GM19043 (cell line): Measurements from ENCODE around the gene LOXL1.
"Not testable (repeated sequence)": the region's sequence is repeated elsewhere in the genome, so short reads cannot be mapped to it uniquely, and the experiment has no call there.

Experiments used
- ATAC-seq: cut with Tn5 transposase; IDR thresholded peaks from one replicate; pipeline ENCODE4 v1.9.1; 2021; ENCODE audit warnings: low read depth; ENCODE audit not compliant: unreplicated experiment

Gene LOXL1

DNA sequence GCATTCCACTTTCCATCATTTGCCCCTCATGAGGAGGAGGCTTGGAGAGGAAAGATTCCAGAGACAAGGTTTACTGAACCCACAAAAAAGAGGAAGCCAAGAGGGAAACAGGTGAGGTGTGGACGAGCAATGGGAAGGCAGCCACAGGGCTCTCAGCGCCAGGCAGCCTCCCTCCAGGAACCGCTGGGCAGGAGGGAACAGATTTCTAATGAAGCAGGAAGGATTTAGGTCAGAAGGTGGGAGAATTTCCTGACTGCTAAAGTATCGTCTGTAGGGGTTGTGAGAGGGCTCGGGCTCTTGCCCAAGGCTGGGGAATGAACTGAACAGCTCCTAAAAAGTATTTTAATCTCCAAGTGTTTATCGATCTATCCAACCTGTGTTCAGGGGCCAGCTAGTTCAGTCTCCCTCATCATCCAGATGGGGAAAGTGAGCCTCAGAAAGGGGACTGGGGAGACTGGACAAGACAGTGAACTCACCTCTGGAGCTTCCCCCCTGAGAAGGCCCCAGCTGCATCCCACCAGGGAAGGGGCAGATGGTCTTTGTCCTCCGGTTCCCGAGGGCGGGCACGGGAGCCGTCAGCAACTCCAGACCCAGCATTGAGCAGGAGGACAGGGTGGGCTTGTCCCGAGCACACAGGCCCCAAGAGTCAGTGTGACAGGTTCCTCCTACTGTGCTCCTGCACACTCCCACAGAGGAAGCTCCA, 10.5 kb downstream of the LOXL1 start:
- ATAC-seq: no peak

DNA sequence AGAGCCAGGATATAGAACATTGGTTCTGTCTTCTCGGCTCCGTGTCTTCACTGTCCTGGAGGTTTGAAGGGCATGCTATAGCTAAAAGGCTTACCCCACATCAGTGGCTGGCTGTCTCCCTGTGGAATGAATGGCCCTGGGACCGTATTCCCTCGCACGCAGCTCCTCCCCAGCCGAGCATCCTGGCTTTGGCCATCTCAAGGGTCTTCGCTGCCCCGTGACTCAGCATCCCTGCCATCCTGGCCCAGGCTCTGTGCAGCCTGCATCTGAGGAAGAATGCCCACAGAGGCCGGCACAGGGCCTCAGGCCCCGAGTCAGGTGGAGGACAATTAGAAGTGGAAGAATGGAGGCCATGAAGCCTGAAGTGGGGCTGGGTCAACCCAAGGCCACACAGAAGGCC, 11.0 kb downstream of the LOXL1 start:
- no peak for ATAC-seq

DNA sequence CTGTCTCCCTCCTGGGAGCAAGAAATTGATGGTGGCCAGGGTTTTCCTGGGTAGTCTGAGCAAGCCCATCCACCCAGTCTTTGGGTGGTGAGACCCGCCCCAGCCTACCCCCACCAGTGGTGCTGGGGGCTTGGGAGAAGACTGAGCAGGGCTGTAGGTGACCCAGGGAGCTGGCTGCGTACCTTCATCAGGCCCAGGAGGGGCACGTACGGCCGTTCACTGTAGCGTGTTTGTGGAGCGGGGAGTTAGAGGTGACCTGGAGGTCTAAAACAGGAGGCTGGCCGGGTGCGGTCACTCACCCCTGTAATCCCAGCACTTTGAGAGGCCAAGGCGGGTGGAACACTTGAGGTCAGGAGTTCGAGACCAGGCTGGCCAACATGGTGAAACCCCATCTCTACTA, 11.5 kb downstream of the LOXL1 start:
- no peak for ATAC-seq

DNA sequence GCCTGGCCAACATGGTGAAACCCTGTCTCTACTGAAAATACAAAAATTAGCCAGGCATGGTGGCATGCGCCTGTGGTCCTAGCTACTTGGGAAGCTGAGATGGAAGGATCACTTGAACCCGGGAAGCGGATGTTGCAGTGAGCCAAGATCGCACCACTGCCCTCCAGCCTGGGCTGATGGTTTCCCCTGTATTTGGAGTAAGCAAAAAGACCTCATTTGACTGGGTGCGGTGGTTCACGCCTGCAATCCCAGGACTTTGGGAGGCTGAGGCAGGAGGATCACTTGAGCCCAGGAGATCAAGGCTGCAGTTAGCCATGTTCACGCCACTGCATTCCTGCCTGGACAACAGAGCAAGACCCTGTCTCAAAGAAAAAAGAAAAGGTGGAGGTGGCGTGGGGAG, 12.3 kb downstream of the LOXL1 start:
- ATAC-seq: not testable (repeated sequence)

DNA sequence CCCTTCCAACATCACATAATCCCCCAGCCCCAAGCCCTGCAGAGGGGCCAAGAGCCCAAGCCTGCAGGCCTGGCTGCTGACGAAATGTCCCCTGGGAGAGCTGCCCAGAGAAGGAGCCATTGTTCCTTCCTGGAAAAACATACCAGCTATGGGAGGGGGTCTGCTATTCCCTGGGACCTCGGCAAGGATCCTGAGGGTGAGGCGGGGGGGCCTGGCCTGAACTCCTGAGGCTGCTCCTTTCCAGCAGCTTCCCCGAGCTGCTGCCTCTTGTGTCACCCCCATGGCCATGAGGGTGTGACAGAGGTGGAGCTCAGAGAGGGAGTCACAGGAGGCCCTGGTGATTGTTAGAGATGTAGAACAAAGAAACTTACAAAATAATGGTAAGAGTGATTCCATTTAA, 12.9 kb downstream of the LOXL1 start:
- no peak for ATAC-seq

DNA sequence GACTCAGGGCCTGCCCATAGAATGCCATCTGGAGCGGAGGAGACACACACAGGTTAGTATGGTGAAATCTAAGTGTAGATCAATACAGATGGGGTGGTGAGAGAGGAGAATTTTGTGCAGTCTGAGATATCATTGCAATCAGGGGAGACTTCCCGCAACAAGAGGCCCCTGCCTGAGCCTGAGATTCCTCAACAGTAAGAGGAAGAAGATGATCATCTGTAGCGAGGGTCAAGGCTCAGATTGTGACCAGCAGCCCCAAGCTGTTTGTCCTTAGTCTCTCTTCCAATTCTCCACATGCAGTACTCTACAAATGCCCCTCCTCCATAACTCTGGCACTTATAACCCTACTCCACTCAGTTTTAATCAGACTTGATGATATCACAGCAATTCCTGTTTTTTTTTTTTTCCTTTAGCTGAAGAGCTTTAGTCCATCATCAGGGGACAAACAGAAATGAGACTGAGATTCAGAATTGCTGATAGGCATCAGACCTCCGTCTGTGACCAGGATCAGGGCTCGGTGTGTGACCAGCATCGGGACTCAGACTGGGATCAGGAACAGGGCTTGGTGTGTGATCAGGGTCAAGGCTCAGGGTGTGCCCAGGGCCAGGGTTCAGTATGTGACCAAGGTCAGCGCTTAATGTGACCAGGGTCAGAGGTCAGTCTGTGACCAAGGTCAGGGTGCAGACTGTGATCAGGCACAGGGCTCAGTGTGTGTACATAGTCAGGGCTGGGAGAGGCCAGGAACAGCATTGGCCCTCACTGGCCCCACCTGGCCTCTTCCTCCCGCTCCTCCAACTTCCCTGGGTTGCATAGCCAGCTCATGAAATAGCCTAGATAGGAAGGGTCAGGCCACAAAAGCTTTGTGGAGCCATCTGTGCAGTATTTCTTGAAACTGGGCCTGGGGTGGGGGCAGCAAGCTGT, 14.1 kb downstream of the LOXL1 start:
- no peak for ATAC-seq

DNA sequence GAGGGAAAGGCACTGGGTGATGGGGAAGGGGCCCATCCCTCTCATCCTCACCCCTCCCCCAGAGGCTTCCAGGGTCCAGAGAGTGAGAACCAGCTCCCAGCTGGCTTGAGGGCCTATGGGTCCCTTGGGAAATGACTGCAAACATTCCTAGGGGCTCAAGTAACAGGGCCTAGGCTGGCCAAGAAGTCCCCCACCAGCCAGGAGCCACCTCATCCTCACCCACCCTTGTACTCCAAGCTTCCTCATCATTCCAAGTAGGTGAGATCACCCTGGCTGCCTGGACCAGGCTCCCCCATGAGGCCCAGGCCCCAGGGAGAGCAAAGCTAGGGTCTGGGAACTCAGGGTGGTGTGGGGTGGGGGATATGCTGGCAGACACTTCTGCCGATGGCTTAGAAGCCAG, 14.8 kb downstream of the LOXL1 start:
- ATAC-seq: no peak

DNA sequence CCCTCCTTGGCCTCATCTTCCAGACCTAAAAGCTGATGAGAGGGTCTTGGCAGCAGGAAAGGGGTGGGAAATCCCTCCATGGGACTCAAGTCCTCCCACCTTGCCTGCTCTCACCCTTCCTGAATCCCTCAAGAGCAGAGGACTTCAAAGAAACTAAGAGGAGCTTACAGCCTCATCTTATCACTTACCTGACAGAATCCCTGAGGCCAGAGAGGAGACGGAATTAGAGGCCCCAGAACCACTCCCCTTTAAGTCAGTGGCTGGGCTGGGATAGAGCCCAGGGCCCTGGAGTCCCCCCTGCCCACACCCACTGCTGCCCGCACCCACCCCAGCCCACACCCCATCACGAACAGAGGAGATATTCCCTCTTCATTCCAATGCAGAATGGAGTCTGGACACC, 15.2 kb downstream of the LOXL1 start:
- ATAC-seq: no peak

DNA sequence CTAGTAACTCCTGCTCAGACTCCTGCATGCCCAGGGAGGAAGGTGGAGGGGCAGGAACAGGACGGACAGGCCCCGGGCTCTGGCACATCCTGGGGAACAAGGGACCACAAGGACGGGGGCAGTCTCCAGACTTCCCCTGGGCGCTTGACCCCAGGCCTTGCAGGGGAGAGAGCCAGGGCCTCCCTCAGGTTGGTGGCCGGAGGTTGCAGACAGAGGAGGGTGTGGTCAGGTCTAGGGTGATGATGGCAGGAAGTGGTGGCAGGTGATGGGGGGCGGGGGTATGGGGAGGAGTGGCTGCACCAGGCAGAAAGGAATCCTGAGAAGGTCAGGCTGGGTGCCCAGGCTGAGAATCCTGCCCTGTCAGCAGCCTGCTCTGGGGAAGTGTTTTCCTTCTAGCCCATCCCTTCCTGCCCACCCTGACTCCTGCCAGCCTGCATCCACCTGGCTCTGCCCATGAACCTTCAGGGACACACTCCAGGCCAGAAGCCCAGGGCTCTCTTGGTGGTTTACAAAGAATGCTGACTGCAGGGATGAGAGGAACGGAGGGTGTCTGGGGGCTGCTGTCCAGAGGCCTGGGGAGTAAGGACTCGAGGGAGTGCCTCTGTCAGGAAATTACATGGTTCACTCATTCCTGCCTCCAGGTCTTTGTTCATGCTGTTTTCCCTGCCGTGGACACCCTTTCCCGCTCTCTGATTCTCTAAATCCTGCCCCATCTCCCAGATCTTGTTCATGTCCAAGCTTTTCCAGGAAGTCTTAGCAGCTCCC, 15.8 kb downstream of the LOXL1 start:
- no peak for ATAC-seq

DNA sequence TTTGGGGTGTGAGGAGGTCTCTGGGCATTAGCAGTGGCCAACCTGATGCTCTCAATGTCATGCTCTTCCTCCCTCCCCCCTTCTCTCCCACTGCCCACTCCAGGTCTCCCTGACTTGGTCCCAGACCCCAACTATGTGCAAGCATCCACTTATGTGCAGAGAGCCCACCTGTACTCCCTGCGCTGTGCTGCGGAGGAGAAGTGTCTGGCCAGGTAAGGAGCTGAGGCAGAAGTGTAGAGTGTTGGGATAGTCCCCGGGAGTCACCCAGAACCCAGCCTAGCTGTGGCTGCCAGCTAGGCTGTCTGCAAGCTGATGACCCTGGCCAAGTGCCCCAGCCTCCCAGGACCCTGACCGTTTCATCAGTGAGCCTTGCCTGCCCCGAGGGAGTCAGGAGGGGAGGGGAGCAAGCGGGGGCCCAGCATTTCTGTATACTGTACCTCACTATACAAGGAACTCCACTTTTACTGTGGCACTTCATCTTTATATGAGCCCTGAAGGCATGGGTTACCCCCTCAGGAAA, 16.5 kb downstream of the LOXL1 start:
- ATAC-seq: no peak

DNA sequence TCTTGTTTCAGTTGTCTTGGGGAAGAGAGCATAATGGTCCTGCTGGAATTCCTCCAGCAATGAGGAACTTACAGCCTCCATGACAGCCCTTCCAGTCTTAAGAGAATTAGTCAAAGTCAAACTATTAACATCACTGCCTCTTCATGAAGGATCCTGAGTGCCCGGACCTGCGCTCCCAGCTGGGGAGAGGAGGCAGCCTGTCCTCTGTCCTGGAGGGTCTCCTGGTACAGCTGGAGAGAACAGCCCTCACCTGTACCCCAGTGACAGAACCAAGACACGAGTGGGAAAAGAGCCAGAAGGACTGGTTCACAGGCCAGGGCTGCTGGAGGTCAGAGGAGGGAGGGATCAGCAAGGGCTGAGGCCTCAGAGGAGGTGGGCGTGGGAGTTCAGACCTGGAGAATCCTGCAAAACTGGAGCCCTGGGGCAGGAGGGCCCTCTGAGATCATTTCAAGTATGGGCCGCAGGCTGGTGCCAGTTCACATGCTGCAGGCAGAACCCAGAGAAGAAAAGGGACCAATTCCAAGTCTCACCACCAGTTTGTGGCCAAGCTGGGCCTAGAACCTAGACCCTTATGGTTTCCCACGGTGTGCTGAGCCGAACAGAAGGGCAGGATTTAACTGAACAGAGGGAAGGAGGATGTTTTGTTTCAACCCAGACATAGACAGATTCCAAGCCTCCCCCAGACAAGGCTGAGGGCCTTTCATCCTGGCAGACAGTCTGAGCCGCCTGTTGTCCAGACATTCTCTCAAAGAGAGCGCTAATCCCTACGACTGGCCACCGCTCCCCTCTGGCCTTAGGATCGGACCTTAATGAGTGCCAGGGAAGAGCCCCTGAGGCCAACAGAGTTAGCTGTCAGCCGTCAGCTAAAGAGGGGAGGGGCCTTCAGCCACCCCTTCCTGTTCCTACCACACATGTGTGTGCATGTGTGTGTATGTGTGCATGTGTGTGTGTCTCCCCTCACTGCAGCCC, 18.2 kb downstream of the LOXL1 start:
- ATAC-seq: no peak

DNA sequence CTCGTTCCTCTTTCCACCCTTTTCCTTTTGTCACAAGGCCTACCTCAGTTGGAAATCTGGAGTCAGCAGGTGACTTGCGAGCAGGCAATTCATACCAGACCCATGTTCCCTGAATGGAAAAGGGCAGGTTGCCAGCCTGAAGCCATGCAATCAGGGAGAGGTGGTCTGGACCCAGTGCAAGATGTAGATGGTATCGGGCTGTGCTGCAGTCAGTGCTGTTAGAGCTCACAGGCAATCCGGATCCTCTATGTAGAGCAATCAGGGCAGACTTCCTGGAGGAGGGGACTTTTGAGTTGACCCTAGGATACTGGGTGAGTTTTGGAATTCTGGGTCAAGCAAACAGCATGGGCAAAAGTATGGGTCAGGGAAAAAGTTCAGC, 18.9 kb downstream of the LOXL1 start:
- ATAC-seq: no peak

DNA sequence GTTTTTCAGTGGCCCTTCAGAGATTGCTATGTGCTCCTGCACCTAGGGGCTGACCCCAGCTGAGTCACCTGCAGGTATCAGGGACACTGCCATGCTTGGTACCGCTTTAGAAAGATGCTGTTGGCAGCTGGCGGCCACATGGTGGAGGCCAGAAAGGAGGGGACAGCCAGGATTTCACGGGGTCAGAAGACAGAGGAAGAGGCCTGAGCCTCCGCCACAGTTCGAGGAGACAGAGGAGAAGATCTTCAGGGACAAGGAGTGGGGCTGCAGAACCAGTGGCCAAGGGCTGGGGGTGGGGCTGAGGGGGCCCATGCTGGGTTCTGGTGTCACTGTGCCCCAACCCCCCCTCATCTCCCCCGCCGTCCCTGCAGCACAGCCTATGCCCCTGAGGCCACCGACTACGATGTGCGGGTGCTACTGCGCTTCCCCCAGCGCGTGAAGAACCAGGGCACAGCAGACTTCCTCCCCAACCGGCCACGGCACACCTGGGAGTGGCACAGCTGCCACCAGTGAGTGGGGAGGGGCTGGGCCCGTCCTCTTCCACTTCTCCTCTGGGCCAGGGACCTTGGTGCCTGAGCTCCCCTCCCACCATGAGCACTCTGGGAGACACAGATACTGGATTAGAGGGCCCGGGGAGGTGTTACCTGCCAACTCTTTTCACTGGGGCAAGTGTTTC, 19.9 kb downstream of the LOXL1 start:
- no peak for ATAC-seq

DNA sequence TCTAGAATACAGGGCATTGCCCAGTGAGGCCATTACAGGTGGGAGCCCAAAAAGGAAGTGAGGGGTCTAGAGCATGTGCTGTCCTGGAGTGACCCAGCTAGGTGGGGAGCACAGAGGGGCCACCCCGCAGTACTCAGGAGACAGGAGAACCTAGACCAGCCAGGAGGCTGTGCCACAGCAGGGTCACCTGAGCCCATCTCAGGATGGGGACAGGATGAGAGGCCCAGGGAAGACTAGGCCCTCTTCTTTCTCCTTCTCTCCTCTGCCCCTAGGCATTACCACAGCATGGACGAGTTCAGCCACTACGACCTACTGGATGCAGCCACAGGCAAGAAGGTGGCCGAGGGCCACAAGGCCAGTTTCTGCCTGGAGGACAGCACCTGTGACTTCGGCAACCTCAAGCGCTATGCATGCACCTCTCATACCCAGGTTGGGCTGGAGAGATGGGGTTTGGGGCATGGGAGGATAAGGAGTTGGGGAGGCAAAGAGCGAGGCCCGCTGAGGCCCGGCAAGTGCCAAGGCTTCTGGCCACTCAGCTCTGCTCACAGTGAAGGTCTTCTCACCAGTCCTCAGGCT, 20.6 kb downstream of the LOXL1 start:
- no peak for ATAC-seq

DNA sequence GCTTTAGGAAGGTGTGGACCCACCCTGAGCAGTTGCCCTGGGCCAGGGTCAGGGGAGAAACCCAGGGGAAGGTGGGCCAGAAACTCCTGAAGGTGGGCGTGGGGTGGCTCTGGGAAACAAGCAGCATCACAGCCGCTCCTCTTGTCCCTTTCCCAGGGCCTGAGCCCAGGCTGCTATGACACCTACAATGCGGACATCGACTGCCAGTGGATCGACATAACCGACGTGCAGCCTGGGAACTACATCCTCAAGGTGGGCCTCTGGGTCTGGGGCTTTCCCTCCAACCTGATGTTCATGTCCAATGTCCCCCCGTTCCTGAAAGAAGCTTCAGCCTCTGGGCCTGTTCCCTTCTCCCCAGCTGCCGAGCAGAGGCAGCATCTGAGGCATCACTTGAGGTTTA, 21.4 kb downstream of the LOXL1 start:
- ATAC-seq: no peak

DNA sequence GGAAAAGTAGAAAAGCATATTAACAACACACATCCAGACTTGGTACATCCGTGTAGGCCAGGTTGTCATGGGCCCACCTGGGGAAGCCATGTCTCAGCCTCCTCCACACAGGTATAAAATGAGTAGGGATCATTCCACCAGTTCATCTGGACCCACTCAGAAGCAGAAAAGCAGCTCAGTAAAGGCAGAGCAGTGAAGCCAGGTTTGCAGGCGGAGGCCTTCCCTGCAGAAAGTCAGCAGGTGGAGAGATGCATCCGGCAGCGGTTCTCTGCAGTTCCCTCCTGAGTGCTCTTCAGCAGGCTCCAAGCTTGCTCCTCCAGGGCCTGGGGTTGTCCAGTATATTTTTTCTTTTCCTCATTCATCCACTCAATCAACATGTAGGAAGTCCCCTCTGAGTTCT, 22.1 kb downstream of the LOXL1 start:
- no peak for ATAC-seq

DNA sequence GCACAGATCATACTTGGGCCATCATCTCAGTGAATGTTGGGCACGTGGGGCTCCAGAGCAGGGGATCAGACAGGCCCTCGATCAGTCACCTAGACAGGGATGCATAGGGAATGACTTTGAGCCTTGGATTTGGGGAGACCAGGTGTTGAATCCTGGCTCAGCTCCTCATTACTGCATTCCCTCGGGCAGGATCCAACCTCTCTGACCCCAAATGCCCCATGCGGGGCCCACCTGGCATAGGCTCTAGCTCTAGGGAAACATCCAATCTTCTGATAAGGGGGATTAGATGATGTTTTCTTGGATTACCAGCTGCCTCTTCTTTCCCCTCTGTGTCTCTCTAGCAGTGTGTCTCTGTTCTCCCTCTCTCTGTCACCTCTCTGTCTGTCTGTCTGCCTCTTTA, 22.7 kb downstream of the LOXL1 start:
- no peak for ATAC-seq

DNA sequence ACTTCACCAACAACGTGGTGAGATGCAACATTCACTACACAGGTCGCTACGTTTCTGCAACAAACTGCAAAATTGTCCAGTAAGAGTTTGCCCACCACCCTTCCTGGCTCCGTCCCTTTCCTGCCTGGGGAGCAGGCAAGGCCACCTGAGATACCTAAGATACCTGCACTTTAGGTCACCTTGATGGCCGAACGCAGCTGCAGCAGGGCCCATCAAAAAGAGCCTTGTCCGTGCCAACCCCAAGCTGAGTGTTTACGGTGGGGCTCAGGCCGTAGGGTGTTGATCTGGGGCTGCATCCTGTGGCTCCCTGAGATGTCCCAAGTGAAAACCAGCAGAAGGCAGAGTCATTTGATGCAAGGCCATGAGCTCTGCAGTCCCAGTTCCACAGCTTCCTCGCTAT, 23.2 kb downstream of the LOXL1 start:
- ATAC-seq: no peak

DNA sequence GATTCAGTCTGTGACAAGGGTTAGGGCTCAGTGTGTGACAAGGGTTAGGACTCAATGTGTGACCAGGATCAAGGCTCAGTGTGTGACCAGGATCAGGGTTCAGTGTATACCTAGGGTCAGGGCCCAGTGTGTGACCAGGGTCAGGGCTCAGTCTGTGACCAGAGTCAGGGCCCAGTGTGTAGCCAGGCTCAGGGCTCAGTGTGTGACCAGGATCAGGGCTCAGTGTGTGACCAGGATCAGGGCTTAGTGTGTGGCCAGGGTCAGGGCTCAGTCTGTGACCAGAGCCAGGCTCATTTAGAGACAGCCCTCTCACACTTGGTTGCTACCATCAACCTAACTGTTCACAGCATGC, 24.2 kb downstream of the LOXL1 start:
- ATAC-seq: no peak
